K562 (cell line): ENCODE measurements around the gene GRHL3.

Experiments used
- CREB1 ChIP-seq, 2 experiments: sonication (generic) in 1 of 2; formaldehyde crosslinking in 1 of 2; IDR thresholded peaks; 2 replicates each; pipeline versions ENCODE4 v1.6.1 to v1.8.0; 2012 to 2022; ENCODE audit warnings: inconsistent platforms in 1 of 2, mild to moderate bottlenecking in 1 of 2, missing genetic modification reagents in 1 of 2, moderate library complexity in 1 of 2
- EZH2 ChIP-seq: IDR thresholded peaks from 2 replicates; pipeline ENCODE4 v1.6.1; 2012; ENCODE audit warnings: low read depth, mild to moderate bottlenecking, inconsistent platforms, low read length, borderline replicate concordance
- FOXJ3 ChIP-seq: sonication (generic); formaldehyde crosslinking; IDR thresholded peaks from 2 replicates; pipeline ENCODE4 v1.4.0; 2020; ENCODE audit warnings: mild to moderate bottlenecking, missing genetic modification reagents
- HDAC8 ChIP-seq: fragments of 450-650 bp; IDR thresholded peaks from 2 replicates; pipeline ENCODE4 v1.6.1; 2016; ENCODE audit warnings: mild to moderate bottlenecking, missing genetic modification characterization, moderate library complexity, missing compliant biosample characterization
- NR3C1 ChIP-seq: sonication (generic); formaldehyde crosslinking; IDR thresholded peaks from 2 replicates; pipeline ENCODE4 v1.8.1; 2022; ENCODE audit warnings: missing genetic modification reagents
- RFX5 ChIP-seq: IDR thresholded peaks from 2 replicates; pipeline ENCODE4 v1.6.1; 2011; ENCODE audit warnings: low read depth, mild to moderate bottlenecking, improper control_type of control experiment, low read length
- SLC30A9 ChIP-seq: fragments of 250-450 bp; sonication (Bioruptor Pico); IDR thresholded peaks from 2 replicates; pipeline ENCODE4 v1.8.0; 2022; ENCODE audit warnings: mild to moderate bottlenecking, moderate library complexity
- TAF1 ChIP-seq: IDR thresholded peaks from 2 replicates; pipeline ENCODE4 v1.6.1; 2011; ENCODE audit warnings: mild to moderate bottlenecking, low read length, moderate library complexity; ENCODE audit not compliant: insufficient read depth, control insufficient read depth, severe bottlenecking; ENCODE audit errors: extremely low read depth
- TAF9B ChIP-seq: fragments of 450-650 bp; IDR thresholded peaks from 2 replicates; pipeline ENCODE4 v1.6.1; 2018; ENCODE audit warnings: mild to moderate bottlenecking; ENCODE audit not compliant: partially characterized antibody
- YBX1 ChIP-seq: fragments of 450-650 bp; IDR thresholded peaks from 2 replicates; pipeline ENCODE4 v1.7.1; 2016; ENCODE audit warnings: mild to moderate bottlenecking
- ZNF232 ChIP-seq: sonication (generic); formaldehyde crosslinking; IDR thresholded peaks from 2 replicates; pipeline ENCODE4 v1.8.0; 2022; ENCODE audit warnings: mild to moderate bottlenecking, missing genetic modification reagents
- TF ChIP-seq, protein P1 (sequence below), 3 experiments: IDR thresholded peaks in 2 of 3; conservative IDR thresholded peaks in 1 of 3; 2 replicates each; pipeline ENCODE4 v1.5.1; 2011 to 2012; ENCODE audit warnings: low read length in 3 of 3, mild to moderate bottlenecking in 3 of 3, control low read depth in 2 of 3, improper control_type of control experiment in 1 of 3, inconsistent platforms in 1 of 3, low read depth in 1 of 3, mixed read lengths in 1 of 3, moderate library complexity in 1 of 3; ENCODE audit not compliant: insufficient read depth in 2 of 3
- TF ChIP-seq, protein P2 (sequence below): sonication (generic); formaldehyde crosslinking; IDR thresholded peaks from 2 replicates; pipeline ENCODE4 v1.9.0; 2022; ENCODE audit warnings: mild to moderate bottlenecking, missing genetic modification reagents

DNA sequence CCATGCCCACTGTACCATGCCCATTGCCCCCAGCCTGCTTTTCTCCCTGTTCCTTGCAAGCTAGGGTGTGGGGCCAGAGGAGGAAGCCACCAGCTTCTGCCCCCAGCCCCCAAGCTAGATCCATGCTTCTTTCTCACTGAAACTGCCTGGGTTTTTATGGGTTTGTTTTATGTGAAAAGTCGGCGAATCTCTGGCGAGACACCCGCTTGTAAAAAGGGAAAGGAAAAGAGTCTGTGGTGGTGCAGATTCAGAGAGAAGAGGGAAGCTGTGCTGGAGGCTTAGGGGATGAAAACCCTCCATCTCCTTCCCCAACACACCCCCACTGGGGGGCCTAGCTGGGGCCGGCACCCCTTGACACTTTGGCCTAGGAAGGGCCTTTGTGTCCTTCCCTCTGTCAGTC, 26.2 kb downstream of the GRHL3 start:
- TF ChIP-seq TAF1 (no peak), NR3C1 (no peak), HDAC8 (no peak), SLC30A9 (CRISPR knock-in tag) (no peak), YBX1 (no peak), RFX5 (no peak), EZH2 (no peak), CREB1 (IDR thresholded peaks at IDR 0.05) (no peak), CREB1 (CRISPR knock-in tag; IDR thresholded peaks at IDR 0.05) (no peak), FOXJ3 (CRISPR knock-in tag) (no peak), ZNF232 (CRISPR knock-in tag) (no peak), TAF9B (no peak)
- TF ChIP-seq, protein P1, sequence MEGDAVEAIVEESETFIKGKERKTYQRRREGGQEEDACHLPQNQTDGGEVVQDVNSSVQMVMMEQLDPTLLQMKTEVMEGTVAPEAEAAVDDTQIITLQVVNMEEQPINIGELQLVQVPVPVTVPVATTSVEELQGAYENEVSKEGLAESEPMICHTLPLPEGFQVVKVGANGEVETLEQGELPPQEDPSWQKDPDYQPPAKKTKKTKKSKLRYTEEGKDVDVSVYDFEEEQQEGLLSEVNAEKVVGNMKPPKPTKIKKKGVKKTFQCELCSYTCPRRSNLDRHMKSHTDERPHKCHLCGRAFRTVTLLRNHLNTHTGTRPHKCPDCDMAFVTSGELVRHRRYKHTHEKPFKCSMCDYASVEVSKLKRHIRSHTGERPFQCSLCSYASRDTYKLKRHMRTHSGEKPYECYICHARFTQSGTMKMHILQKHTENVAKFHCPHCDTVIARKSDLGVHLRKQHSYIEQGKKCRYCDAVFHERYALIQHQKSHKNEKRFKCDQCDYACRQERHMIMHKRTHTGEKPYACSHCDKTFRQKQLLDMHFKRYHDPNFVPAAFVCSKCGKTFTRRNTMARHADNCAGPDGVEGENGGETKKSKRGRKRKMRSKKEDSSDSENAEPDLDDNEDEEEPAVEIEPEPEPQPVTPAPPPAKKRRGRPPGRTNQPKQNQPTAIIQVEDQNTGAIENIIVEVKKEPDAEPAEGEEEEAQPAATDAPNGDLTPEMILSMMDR (IDR thresholded peaks at IDR 0.05 in 2 of 3, conservative IDR thresholded peaks at IDR 0.05 in 1 of 3; ENCODE audit: insufficient read depth in 2 of 3, low read depth in 1 of 3, low read length in 3 of 3) = no peak
- TF ChIP-seq, protein P2, sequence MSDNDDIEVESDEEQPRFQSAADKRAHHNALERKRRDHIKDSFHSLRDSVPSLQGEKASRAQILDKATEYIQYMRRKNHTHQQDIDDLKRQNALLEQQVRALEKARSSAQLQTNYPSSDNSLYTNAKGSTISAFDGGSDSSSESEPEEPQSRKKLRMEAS (CRISPR knock-in tag) = no peak
